Erythroblast (primary cell): ENCODE results near the gene ATAD3C.

Experiments
- GATA1 ChIP-seq: IDR thresholded peaks from 2 replicates; pipeline ENCODE4 v1.6.1; 2011; ENCODE audit warnings: low read depth, mild to moderate bottlenecking, control low read depth, low read length, moderate library complexity
- POLR2A ChIP-seq: IDR thresholded peaks from 2 replicates; pipeline ENCODE4 v1.6.1; 2011; ENCODE audit warnings: mild to moderate bottlenecking, low read length

GRCh38 chr1:1455366-1455884 lies 5.9 kb downstream of the ATAD3C start:
- TF ChIP-seq POLR2A (no peak), GATA1 (no peak)
